Measurements from ENCODE around the gene CUL4B. TPM values are rescaled to one million over a fixed set of nuclear protein-coding genes. Genes with fewer than 3 reads are reported as not detected.
"Not testable (repeated sequence)": the region's sequence is repeated elsewhere in the genome, so short reads cannot be mapped to it uniquely, and the experiment has no call there.

The CUL4B gene
- total RNA-seq, 2 donors from 2014 or later, result 47.7 to 51.8 TPM

GRCh38 chrX:120585702-120586101, 24.9 kb upstream of the CUL4B start:
- H3K4me1 Mint-ChIP-seq, result no peaks in the 10 kb centered on the region
- H3K27me3 ChIP-seq (ENCODE audit: control insufficient read depth, insufficient read depth, low read length, poor library complexity, severe bottlenecking), result no peaks in the 10 kb centered on the region

DNA sequence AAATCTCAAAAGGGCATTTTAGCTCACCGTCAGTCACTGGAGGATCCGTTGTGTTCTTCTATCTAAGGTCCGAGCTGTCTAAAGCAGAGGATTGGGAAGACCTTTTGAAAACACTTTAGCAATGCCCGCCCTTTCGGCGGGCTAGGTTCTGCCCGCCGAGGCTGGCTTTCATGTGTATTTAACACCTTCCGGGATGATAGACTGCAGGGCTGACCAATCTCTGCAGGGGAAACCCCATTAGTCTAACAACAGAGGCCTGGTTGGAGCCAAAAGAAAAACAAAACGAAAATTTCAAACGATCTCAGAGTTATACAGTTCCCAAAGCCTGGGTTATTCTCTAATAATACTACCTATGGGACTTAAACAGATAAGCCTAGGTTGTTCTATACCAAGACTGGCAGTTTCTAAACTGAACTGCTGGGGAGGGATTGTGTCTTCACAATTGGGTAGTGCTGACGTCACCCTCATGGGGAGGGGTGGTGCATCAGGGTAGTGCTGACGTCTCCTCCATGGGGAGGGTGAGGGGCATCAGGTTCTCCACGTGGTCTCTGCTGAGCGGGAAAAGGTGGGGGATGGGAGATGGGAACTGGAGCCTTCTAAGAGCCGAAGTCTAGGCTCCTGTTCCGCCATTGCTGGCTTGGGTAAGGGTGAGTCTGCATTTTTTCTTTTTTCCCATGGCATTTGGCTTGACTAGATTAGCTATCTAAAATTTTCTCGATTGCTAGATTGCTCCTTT, 14.8 kb upstream of the CUL4B start:
- no peak overlapping the region for H3K4me3 ChIP-seq (ENCODE audit: low read length)
- Mint-ChIP-seq H3K4me1 (no peaks in the 10 kb centered on the region), H3K4me3 (no peak overlapping the region), H3K27me3 (ENCODE audit: insufficient read depth) (no peaks in the 10 kb centered on the region), H3K27ac (no peak overlapping the region), H3K36me3 (ENCODE audit: low read depth) (no peaks in the 10 kb centered on the region), H3K9me3 (peaks cover 65% of the 10 kb centered on the region)
- DNase-seq, result no peak
- H3K9me3 ChIP-seq (ENCODE audit: control insufficient read depth, low read length), result no peaks in the 10 kb centered on the region
- no peak overlapping the region for H3K9ac ChIP-seq (ENCODE audit: extremely low read depth, low read length, poor library complexity, severe bottlenecking)
- no peaks in the 10 kb centered on the region for H3K27me3 ChIP-seq (ENCODE audit: control insufficient read depth, insufficient read depth, low read length, poor library complexity, severe bottlenecking)
- H3K36me3 ChIP-seq (ENCODE audit: control insufficient read depth, insufficient read depth, low read length), result no peaks in the 10 kb centered on the region
- 89% methylated on average over 17 of the region's 18 CpGs; no CpG with 5 or more reads in 1 of the 2 experiments for WGBS, 2 experiments (ENCODE audit: insufficient coverage in 1 of 2, insufficient read length in 1 of 2)
- H3K4me1 ChIP-seq (ENCODE audit: control insufficient read depth, insufficient read depth, low read length), result no peaks in the 10 kb centered on the region
- H3K27ac ChIP-seq (ENCODE audit: low read depth, low read length), result no peak overlapping the region
- TF ChIP-seq, protein P1, sequence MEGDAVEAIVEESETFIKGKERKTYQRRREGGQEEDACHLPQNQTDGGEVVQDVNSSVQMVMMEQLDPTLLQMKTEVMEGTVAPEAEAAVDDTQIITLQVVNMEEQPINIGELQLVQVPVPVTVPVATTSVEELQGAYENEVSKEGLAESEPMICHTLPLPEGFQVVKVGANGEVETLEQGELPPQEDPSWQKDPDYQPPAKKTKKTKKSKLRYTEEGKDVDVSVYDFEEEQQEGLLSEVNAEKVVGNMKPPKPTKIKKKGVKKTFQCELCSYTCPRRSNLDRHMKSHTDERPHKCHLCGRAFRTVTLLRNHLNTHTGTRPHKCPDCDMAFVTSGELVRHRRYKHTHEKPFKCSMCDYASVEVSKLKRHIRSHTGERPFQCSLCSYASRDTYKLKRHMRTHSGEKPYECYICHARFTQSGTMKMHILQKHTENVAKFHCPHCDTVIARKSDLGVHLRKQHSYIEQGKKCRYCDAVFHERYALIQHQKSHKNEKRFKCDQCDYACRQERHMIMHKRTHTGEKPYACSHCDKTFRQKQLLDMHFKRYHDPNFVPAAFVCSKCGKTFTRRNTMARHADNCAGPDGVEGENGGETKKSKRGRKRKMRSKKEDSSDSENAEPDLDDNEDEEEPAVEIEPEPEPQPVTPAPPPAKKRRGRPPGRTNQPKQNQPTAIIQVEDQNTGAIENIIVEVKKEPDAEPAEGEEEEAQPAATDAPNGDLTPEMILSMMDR (conservative IDR thresholded peaks at IDR 0.05), result no peak

More at GRCh38 chrX:120585702-120586101, 24.9 kb upstream of the CUL4B start:
- H3K4me3 Mint-ChIP-seq, result no peak overlapping the region
- DNase-seq, result no peak
- no peak overlapping the region for H3K27ac Mint-ChIP-seq
- peaks cover 48% of the 10 kb centered on the region for H3K9me3 Mint-ChIP-seq
- peaks cover 8% of the 10 kb centered on the region for H3K27me3 Mint-ChIP-seq (ENCODE audit: insufficient read depth)
- Histone ChIP-seq H3K36me3 (ENCODE audit: control insufficient read depth, insufficient read depth, low read length) (no peaks in the 10 kb centered on the region), H3K27ac (ENCODE audit: low read depth, low read length) (no peak overlapping the region), H3K9me3 (ENCODE audit: control insufficient read depth, low read length) (no peaks in the 10 kb centered on the region), H3K4me1 (ENCODE audit: control insufficient read depth, insufficient read depth, low read length) (no peaks in the 10 kb centered on the region), H3K9ac (ENCODE audit: extremely low read depth, low read length, poor library complexity, severe bottlenecking) (no peak overlapping the region), H3K4me3 (ENCODE audit: low read length) (no peak overlapping the region)
- TF ChIP-seq, protein P1 (conservative IDR thresholded peaks at IDR 0.05), result no peak
- no peaks in the 10 kb centered on the region for H3K36me3 Mint-ChIP-seq (ENCODE audit: low read depth)
- WGBS, 2 experiments (ENCODE audit: insufficient coverage in 1 of 2, insufficient read length in 1 of 2), result 100% methylated on average over 1 of the region's 2 CpGs; no CpG with 5 or more reads in 1 of the 2 experiments

DNA sequence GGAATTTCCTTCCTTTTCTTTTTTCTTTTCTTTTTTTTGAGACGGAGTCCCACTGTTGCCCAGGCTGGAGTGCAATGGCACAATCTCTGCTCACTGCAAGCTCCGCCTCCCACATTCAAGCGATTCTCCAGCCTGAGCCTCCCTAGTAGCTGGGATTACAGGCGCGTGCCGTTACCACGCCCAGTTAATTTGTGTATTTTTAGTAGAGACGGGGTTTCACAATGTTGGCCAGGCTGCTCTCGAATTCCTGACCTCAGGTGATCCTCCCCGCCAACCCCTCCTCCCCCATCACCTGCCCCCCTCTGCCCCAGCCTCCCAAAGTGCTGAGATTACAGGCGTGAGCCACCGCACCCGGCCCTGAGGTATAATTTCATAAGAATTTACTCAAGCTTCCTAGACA, 13.0 kb upstream of the CUL4B start:
- H3K9ac ChIP-seq (ENCODE audit: extremely low read depth, low read length, poor library complexity, severe bottlenecking); H3K27me3 ChIP-seq (ENCODE audit: control insufficient read depth, insufficient read depth, low read length, poor library complexity, severe bottlenecking); H3K4me1 Mint-ChIP-seq; H3K27ac ChIP-seq (ENCODE audit: low read depth, low read length); H3K9me3 ChIP-seq (ENCODE audit: control insufficient read depth, low read length); H3K4me3 ChIP-seq (ENCODE audit: low read length); DNase-seq; H3K27me3 Mint-ChIP-seq (ENCODE audit: insufficient read depth); H3K27ac Mint-ChIP-seq; H3K4me1 ChIP-seq (ENCODE audit: control insufficient read depth, insufficient read depth, low read length); H3K4me3 Mint-ChIP-seq; H3K36me3 ChIP-seq (ENCODE audit: control insufficient read depth, insufficient read depth, low read length); H3K36me3 Mint-ChIP-seq (ENCODE audit: low read depth): not testable (repeated sequence)
- H3K9me3 Mint-ChIP-seq, result peaks cover 70% of the 10 kb centered on the region
- WGBS, 2 experiments (ENCODE audit: insufficient coverage in 1 of 2, insufficient read length in 1 of 2), result 97% methylated on average over 10 of the region's 13 CpGs; no CpG with 5 or more reads in 1 of the 2 experiments
